CD14-positive monocyte (primary cell): ENCODE results near the gene ZNF584. TPM values are rescaled to one million over a fixed set of nuclear protein-coding genes. Genes with fewer than 3 reads are reported as not detected.

ENCODE experiments used
- DNase-seq, 3 donors: peaks; one replicate each; pipeline ENCODE4 v3.0.0-alpha.2; 2011 to 2022
- H2AFZ ChIP-seq: 2 replicates; pipeline ENCODE4 v1.6.0; 2012; ENCODE audit warnings: mild to moderate bottlenecking, low read depth, low read length, inconsistent platforms; ENCODE audit not compliant: insufficient read depth, poor library complexity, severe bottlenecking
- H3K27ac ChIP-seq, 2 donors: 1 replicate in 1 of 2; 2 replicates in 1 of 2; pipeline ENCODE4 v1.5.1; 2012 to 2013; ENCODE audit warnings: low read length in 2 of 2, control low read depth in 1 of 2, inconsistent platforms in 1 of 2, low read depth in 1 of 2, mild to moderate bottlenecking in 1 of 2
- H3K27me3 ChIP-seq, 2 donors: one replicate each; pipeline versions ENCODE4 v1.6.0 to v1.6.1; 2011 to 2013; ENCODE audit warnings: low read length in 2 of 2; ENCODE audit not compliant: control insufficient read depth in 2 of 2, insufficient read depth in 2 of 2
- H3K36me3 ChIP-seq, 2 donors: replicated peaks in 1 of 2; 1 replicate in 1 of 2; 2 replicates in 1 of 2; pipeline versions ENCODE4 v1.5.1 to v1.6.1; 2012 to 2013; ENCODE audit warnings: low read length in 2 of 2, control low read depth in 1 of 2, inconsistent platforms in 1 of 2, mild to moderate bottlenecking in 1 of 2; ENCODE audit not compliant: insufficient read depth in 2 of 2, control insufficient read depth in 1 of 2
- H3K4me1 ChIP-seq, 2 donors: 1 replicate in 1 of 2; 2 replicates in 1 of 2; pipeline versions ENCODE4 v1.5.1 to v1.6.1; 2012 to 2013; ENCODE audit warnings: low read length in 2 of 2, control low read depth in 1 of 2, inconsistent platforms in 1 of 2, mild to moderate bottlenecking in 1 of 2, moderate library complexity in 1 of 2; ENCODE audit not compliant: insufficient read depth in 2 of 2, control insufficient read depth in 1 of 2
- H3K4me2 ChIP-seq: replicated peaks from 2 replicates; pipeline ENCODE3; 2012; ENCODE audit warnings: low read length, moderate library complexity, mild to moderate bottlenecking; ENCODE audit not compliant: poor library complexity, severe bottlenecking; ENCODE audit errors: extremely low read depth
- H3K4me3 ChIP-seq, 3 experiments: fragments of 200-600 bp in 1 of 3; sonication (generic) in 1 of 3; replicated peaks in 1 of 3; 1 replicate in 2 of 3; 2 replicates in 1 of 3; pipeline ENCODE4 v1.5.1; 2011 to 2013; ENCODE audit warnings: low read length in 3 of 3, mild to moderate bottlenecking in 3 of 3, control low read depth in 2 of 3, low read depth in 2 of 3, inconsistent platforms in 1 of 3, moderate library complexity in 1 of 3
- H3K79me2 ChIP-seq: 2 replicates; pipeline ENCODE4 v1.6.0; 2012; ENCODE audit warnings: mild to moderate bottlenecking, control low read depth, inconsistent platforms, low read length, moderate library complexity; ENCODE audit not compliant: insufficient read depth
- H3K9ac ChIP-seq: 2 replicates; pipeline ENCODE4 v1.6.0; 2017; ENCODE audit warnings: low read length, mild to moderate bottlenecking; ENCODE audit not compliant: insufficient read depth, poor library complexity, severe bottlenecking
- H3K9me3 ChIP-seq, 2 donors: replicated peaks in 1 of 2; 1 replicate in 1 of 2; 2 replicates in 1 of 2; pipeline versions ENCODE4 v1.5.1 to v1.6.1; 2012 to 2013; ENCODE audit warnings: low read length in 2 of 2, control low read depth in 1 of 2; ENCODE audit not compliant: control insufficient read depth in 1 of 2, insufficient read depth in 1 of 2
- H4K20me1 ChIP-seq: 2 replicates; pipeline ENCODE4 v1.6.0; 2012; ENCODE audit warnings: mild to moderate bottlenecking, low read length, control low read depth, moderate library complexity; ENCODE audit not compliant: insufficient read depth
- H3K27ac Mint-ChIP-seq, 7 donors: one replicate each; pipeline ENCODE4 v1.8.0; 2020; ENCODE audit warnings: mild to moderate bottlenecking in 7 of 7, mixed read lengths in 7 of 7, moderate library complexity in 6 of 7, inconsistent platforms in 2 of 7
- H3K27me3 Mint-ChIP-seq, 3 donors: one replicate each; pipeline ENCODE4 v1.8.0; 2021 to 2022; ENCODE audit warnings: low read depth in 3 of 3, mild to moderate bottlenecking in 3 of 3, mixed read lengths in 3 of 3, moderate library complexity in 3 of 3, inconsistent platforms in 1 of 3
- H3K36me3 Mint-ChIP-seq, 2 donors: one replicate each; pipeline ENCODE4 v1.8.0; 2020; ENCODE audit warnings: mixed read lengths in 2 of 2, inconsistent platforms in 1 of 2, mild to moderate bottlenecking in 1 of 2
- H3K4me1 Mint-ChIP-seq: one replicate; pipeline ENCODE4 v1.8.0; 2020; ENCODE audit warnings: mild to moderate bottlenecking, mixed read lengths
- H3K4me3 Mint-ChIP-seq, 2 donors: one replicate each; pipeline ENCODE4 v1.8.0; 2020; ENCODE audit warnings: mild to moderate bottlenecking in 2 of 2, mixed read lengths in 2 of 2, moderate library complexity in 1 of 2
- H3K9me3 Mint-ChIP-seq, 7 donors: one replicate each; pipeline ENCODE4 v1.8.0; 2020 to 2022; ENCODE audit warnings: mixed read lengths in 7 of 7, mild to moderate bottlenecking in 6 of 7, moderate library complexity in 6 of 7, inconsistent platforms in 2 of 7
- WGBS: methylation state at CpG from one replicate; pipeline ENCODE4 v1.1.5; 2013; ENCODE audit warnings: missing lambda C conversion rate; ENCODE audit not compliant: insufficient coverage; 5-methylcytosine and 5-hydroxymethylcytosine counted together
- intact Hi-C, 2 donors: fragments of 100-400 bp; cut with micrococcal nuclease; formaldehyde crosslinking; loops; one replicate each; pipeline versions ENCODE4 v1.15.0 to v1.15.1; 2023
- polyA plus RNA-seq, 3 donors: library from polyadenylated mRNA; depleted of rRNA in 1 of 3; unstranded in 2 of 3; stranded (reverse) in 1 of 3; fragments of 300-500 nt in 2 of 3; fragments of >200 nt in 1 of 3; fragmentation: Illumina TruSeq in 2 of 3; gene quantifications; 1 replicate in 2 of 3; 2 replicates in 1 of 3; pipeline ENCODE4 v1.2.3, GENCODE V29; 2012 to 2021
- TF ChIP-seq, protein P1 (sequence below): fragments of 200-600 bp; IDR thresholded peaks from one replicate; pipeline ENCODE4 v1.8.0; 2022; ENCODE audit warnings: antibody characterized with exemption, mild to moderate bottlenecking

ZNF584 gene
- polyA plus RNA-seq, 3 donors: 1.2 to 3.1 (median 1.7) TPM

DNA sequence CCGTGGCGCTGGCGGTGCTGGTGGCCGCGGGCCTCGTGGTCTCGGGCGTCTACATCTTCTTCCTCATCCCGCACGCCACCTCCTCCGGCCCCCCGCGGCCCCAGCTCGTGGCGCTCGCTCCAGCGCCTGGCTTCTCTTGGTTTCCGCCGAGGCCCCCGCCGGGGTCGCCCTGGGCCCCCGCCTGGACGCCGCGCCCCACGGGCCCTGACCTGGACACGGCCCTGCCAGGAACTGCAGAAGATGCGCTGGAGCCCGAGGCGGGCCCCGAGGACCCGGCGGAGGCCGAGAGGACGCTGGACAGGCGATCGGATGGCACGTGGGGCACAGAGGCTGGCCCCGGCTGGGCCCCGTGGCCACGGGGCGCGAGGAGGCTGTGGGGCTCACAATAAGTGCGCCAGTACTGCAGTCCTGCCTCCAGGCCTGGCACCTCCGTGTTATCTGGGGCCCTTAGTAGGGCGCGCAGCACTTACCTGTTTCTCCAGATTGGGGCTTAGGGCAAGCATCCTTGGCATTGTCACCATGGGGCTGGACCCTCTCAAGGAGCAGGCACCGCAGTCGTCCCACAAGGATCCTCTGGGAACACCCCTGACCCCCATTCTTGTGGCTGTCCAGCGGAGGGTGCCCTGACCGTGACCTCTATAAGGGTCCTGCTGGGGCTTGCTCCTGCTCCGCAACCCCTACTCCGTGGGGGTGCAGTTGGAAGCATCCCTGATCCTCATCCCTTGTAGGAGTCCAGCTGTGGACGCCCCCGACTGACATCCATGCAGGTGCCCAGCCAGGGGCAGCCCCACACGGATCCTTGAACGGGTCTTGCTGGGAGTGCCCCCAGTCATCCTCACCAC lies 11.5 kb upstream of the ZNF584 start:
- Histone ChIP-seq H4K20me1 (peaks cover 4% of the 10 kb centered on the region), H3K79me2 (no peaks in the 10 kb centered on the region), H3K9me3 (no peaks in the 10 kb centered on the region), H3K4me2 (no peak overlapping the region), H3K27me3 (peaks cover 5 to 30% of the 10 kb centered on the region in 2 donors), H3K36me3 (peaks cover 30 to 32% of the 10 kb centered on the region in 2 donors), H3K9ac (no peak overlapping the region), H3K4me1 (peaks cover 12 to 16% of the 10 kb centered on the region in 2 donors), H2AFZ (no peak overlapping the region), H3K4me3 (no peak overlapping the region), H3K27ac (no peak overlapping the region)
- peaks cover 20% of the 10 kb centered on the region for H3K4me1 Mint-ChIP-seq
- intact Hi-C loops: no loop called here
- H3K9me3 Mint-ChIP-seq: peaks cover 0 to 11% (median 0%) of the 10 kb centered on the region in 7 donors
- peaks cover 30 to 32% of the 10 kb centered on the region in 2 donors for H3K36me3 Mint-ChIP-seq
- no peak overlapping the region for H3K27ac Mint-ChIP-seq
- H3K27me3 Mint-ChIP-seq: peaks cover 30 to 44% (median 43%) of the 10 kb centered on the region in 3 donors
- H3K4me3 Mint-ChIP-seq: peak overlapping the region in 1 of 2 donors; percentile 53
- TF ChIP-seq, protein P1, sequence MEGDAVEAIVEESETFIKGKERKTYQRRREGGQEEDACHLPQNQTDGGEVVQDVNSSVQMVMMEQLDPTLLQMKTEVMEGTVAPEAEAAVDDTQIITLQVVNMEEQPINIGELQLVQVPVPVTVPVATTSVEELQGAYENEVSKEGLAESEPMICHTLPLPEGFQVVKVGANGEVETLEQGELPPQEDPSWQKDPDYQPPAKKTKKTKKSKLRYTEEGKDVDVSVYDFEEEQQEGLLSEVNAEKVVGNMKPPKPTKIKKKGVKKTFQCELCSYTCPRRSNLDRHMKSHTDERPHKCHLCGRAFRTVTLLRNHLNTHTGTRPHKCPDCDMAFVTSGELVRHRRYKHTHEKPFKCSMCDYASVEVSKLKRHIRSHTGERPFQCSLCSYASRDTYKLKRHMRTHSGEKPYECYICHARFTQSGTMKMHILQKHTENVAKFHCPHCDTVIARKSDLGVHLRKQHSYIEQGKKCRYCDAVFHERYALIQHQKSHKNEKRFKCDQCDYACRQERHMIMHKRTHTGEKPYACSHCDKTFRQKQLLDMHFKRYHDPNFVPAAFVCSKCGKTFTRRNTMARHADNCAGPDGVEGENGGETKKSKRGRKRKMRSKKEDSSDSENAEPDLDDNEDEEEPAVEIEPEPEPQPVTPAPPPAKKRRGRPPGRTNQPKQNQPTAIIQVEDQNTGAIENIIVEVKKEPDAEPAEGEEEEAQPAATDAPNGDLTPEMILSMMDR: no peak
- 34% methylated on average over 58 of the region's 58 CpGs for WGBS
- no peak for DNase-seq

DNA sequence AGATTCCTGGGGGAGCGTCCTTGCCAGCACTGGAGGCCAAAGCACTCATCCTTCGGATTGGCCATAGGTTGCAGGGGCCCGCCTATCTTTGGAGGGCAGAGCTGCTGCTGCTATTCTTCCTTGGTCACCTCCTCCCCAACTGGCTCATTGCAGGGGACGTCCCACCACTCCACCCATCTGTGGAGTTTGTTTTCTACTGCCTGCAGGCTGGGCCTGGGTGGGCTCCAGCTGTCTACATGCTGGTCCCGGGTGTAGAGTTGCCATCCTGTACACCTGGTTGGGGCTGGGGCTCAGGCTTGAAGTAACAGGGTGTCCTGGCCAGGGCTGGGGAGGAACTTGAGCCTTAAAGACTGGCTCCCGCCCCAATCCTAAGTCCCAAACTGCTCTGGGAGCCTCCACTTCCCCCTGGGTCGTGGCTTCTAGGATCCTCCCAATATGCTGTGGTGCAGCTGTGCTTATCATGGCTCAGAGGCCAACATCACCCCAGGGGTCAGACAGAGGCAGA lies 10.9 kb upstream of the ZNF584 start:
- H3K9ac ChIP-seq: no peak overlapping the region
- Mint-ChIP-seq H3K27me3 (peaks cover 30 to 44% (median 43%) of the 10 kb centered on the region in 3 donors), H3K4me3 (peak overlapping the region in 1 of 2 donors; percentile 53), H3K4me1 (peaks cover 20% of the 10 kb centered on the region), H3K27ac (no peak overlapping the region), H3K36me3 (peaks cover 26 to 29% of the 10 kb centered on the region in 2 donors), H3K9me3 (peaks cover 0 to 11% (median 0%) of the 10 kb centered on the region in 7 donors)
- DNase-seq: peak in 1 of 3 donors; percentile 4
- no peaks in the 10 kb centered on the region for H3K79me2 ChIP-seq
- H3K4me1 ChIP-seq: peaks cover 14 to 18% of the 10 kb centered on the region in 2 donors
- H2AFZ ChIP-seq: no peak overlapping the region
- 83% methylated on average over 4 of the region's 7 CpGs for WGBS
- peaks cover 5 to 30% of the 10 kb centered on the region in 2 donors for H3K27me3 ChIP-seq
- TF ChIP-seq, protein P1: no peak
- H3K9me3 ChIP-seq: no peaks in the 10 kb centered on the region
- no peak overlapping the region for H3K4me3 ChIP-seq
- intact Hi-C loops: no loop called here
- peaks cover 25 to 27% of the 10 kb centered on the region in 2 donors for H3K36me3 ChIP-seq
- no peak overlapping the region for H3K27ac ChIP-seq
- H4K20me1 ChIP-seq: peaks cover 2% of the 10 kb centered on the region
- H3K4me2 ChIP-seq: no peak overlapping the region
